Measurements from ENCODE around the gene SYT4.

Gene SYT4

DNA sequence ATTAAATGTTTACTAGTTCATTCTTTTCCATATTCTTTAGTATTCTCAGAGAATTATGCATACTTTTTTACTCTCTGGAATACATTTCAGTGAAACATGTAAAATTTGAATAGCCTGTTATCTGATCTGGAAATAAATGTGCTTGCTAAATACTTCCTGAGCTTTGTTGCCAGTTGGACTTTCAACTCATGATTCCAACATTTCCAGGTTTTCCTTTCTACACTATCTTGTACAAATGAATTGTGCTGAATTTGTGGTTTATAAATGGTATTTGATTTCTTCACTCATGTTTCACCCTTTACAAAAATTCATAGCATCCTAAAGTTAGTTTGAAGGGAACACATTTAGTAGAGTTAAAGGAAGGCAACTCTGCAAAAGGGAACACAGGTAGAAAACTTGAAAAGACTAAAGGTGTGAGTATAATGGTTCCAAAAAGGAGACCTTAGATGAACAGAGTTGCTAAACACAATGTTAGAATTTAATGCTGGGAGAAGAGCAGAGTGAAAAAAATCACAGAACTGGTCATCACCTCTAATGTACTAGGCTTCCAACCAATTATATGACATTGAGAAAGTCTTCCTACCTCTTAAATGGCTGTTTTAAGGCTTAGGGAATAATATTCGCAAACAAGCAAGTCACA is 28.6 kb downstream of the SYT4 start:
- no peak overlapping the region for H3K18ac ChIP-seq (ENCODE audit: low read length)
- no peaks in the 10 kb centered on the region for H3K79me1 ChIP-seq (ENCODE audit: low read length)
- no peak for DNase-seq
- H4K91ac ChIP-seq (ENCODE audit: low read depth, low read length) = no peak overlapping the region
- no peak overlapping the region for H3K4ac ChIP-seq (ENCODE audit: low read depth, low read length)
- no peak overlapping the region for H3K4me3 ChIP-seq (ENCODE audit: low read depth, low read length)
- H2BK5ac ChIP-seq (ENCODE audit: low read depth, low read length, poor library complexity) = no peak overlapping the region
- H2AK5ac ChIP-seq (ENCODE audit: low read length) = no peak overlapping the region
- H2AFZ ChIP-seq (ENCODE audit: insufficient read depth, low read length, poor library complexity) = no peak overlapping the region
- no peaks in the 10 kb centered on the region for H3K27me3 ChIP-seq (ENCODE audit: insufficient read depth, low read length)
- no peak overlapping the region for H3K9ac ChIP-seq (ENCODE audit: low read length)
- H3K4me1 ChIP-seq (ENCODE audit: control insufficient read depth in 1 of 2, insufficient read depth in 2 of 2, low read length in 2 of 2) = no peaks in the 10 kb centered on the region
- no peak overlapping the region for H4K8ac ChIP-seq (ENCODE audit: low read depth, low read length)
- H4K12ac ChIP-seq (ENCODE audit: low read depth, low read length) = no peak overlapping the region
- H3K9me3 ChIP-seq (ENCODE audit: insufficient read depth, low read depth, low read length) = no peaks in the 10 kb centered on the region
- no peak overlapping the region for H3K4me2 ChIP-seq (ENCODE audit: low read length)
- H3K27ac ChIP-seq (ENCODE audit: low read depth, low read length) = no peak overlapping the region
- no peak overlapping the region for H3K14ac ChIP-seq (ENCODE audit: low read length)
- H3K79me2 ChIP-seq (ENCODE audit: control insufficient read depth, insufficient read depth, low read length, poor library complexity) = no peaks in the 10 kb centered on the region
- no peak overlapping the region for H2BK12ac ChIP-seq (ENCODE audit: low read length)
- no peak overlapping the region for H2BK120ac ChIP-seq (ENCODE audit: insufficient read depth, low read length, poor library complexity)
- WGBS (ENCODE audit: extremely low coverage, insufficient coverage, insufficient read length) = no CpG with 5 or more reads among the region's 1 CpG
- no peak overlapping the region for H3K23ac ChIP-seq (ENCODE audit: low read length)
- H3K36me3 ChIP-seq (ENCODE audit: control insufficient read depth in 1 of 2, insufficient read depth in 2 of 2, low read length in 2 of 2) = no peaks in the 10 kb centered on the region

DNA sequence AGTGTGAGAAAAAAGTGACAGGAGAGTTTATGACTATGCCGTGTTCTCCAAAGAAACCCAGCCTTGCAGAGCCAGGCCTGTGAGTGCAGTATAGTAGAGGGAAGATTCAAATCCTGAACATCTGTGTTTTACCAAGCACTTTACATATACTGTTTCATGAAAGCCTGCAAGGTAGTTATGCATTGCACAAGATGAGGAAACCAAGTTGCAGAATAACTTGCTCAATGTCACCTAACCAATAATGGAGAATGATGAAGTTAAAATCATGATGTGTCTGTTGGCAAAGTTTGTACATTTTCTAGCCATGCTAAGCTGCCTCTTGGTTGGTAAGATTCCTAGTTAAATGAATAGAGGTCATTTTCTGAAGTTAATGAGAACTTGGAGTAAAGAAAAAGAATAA is 29.3 kb downstream of the SYT4 start:
- no peaks in the 10 kb centered on the region for H3K79me2 ChIP-seq (ENCODE audit: control insufficient read depth, insufficient read depth, low read length, poor library complexity)
- no peak overlapping the region for H2AK5ac ChIP-seq (ENCODE audit: low read length)
- H2BK5ac ChIP-seq (ENCODE audit: low read depth, low read length, poor library complexity) = no peak overlapping the region
- no peak for DNase-seq
- H3K9me3 ChIP-seq (ENCODE audit: insufficient read depth, low read depth, low read length) = no peaks in the 10 kb centered on the region
- H3K27me3 ChIP-seq (ENCODE audit: insufficient read depth, low read length) = no peaks in the 10 kb centered on the region
- no peak overlapping the region for H3K27ac ChIP-seq (ENCODE audit: low read depth, low read length)
- H3K4me2 ChIP-seq (ENCODE audit: low read length) = no peak overlapping the region
- H3K79me1 ChIP-seq (ENCODE audit: low read length) = no peaks in the 10 kb centered on the region
- H3K4ac ChIP-seq (ENCODE audit: low read depth, low read length) = no peak overlapping the region
- H4K8ac ChIP-seq (ENCODE audit: low read depth, low read length) = no peak overlapping the region
- WGBS (ENCODE audit: extremely low coverage, insufficient coverage, insufficient read length) = no CpG with 5 or more reads among the region's 1 CpG
- H3K18ac ChIP-seq (ENCODE audit: low read length) = no peak overlapping the region
- H2BK12ac ChIP-seq (ENCODE audit: low read length) = no peak overlapping the region
- no peak overlapping the region for H3K4me3 ChIP-seq (ENCODE audit: low read depth, low read length)
- H4K91ac ChIP-seq (ENCODE audit: low read depth, low read length) = no peak overlapping the region
- no peak overlapping the region for H2BK120ac ChIP-seq (ENCODE audit: insufficient read depth, low read length, poor library complexity)
- no peak overlapping the region for H3K23ac ChIP-seq (ENCODE audit: low read length)
- H3K36me3 ChIP-seq (ENCODE audit: control insufficient read depth in 1 of 2, insufficient read depth in 2 of 2, low read length in 2 of 2) = no peaks in the 10 kb centered on the region
- H4K12ac ChIP-seq (ENCODE audit: low read depth, low read length) = no peak overlapping the region
- no peak overlapping the region for H3K14ac ChIP-seq (ENCODE audit: low read length)
- no peaks in the 10 kb centered on the region for H3K4me1 ChIP-seq (ENCODE audit: control insufficient read depth in 1 of 2, insufficient read depth in 2 of 2, low read length in 2 of 2)
- H3K9ac ChIP-seq (ENCODE audit: low read length) = no peak overlapping the region
- no peak overlapping the region for H2AFZ ChIP-seq (ENCODE audit: insufficient read depth, low read length, poor library complexity)

DNA sequence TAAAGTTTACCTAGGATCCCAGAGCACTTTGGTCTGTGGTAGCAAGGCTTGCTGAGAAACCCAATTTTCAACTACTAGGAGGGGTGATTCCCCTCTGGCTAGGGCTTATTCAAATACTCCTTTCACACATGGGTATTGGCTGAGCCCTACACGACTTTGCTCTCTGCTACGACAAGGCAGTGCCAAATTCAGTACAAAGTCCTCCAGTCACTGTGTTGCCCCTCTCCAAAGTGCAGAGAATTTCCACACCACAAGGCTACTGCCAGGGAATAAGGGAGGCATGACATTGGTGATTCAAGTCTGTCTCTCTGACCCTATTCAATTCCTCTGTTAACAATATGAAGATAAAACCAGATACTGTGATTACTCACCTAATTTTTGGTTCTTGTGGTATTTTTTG is 38.9 kb downstream of the SYT4 start:
- no peak for DNase-seq
- Histone ChIP-seq H3K36me3 (ENCODE audit: control insufficient read depth in 1 of 2, insufficient read depth in 2 of 2, low read length in 2 of 2) (no peaks in the 10 kb centered on the region), H3K27me3 (ENCODE audit: insufficient read depth, low read length) (no peaks in the 10 kb centered on the region), H3K18ac (ENCODE audit: low read length) (no peak overlapping the region), H4K8ac (ENCODE audit: low read depth, low read length) (no peak overlapping the region), H3K23ac (ENCODE audit: low read length) (no peak overlapping the region), H4K91ac (ENCODE audit: low read depth, low read length) (no peak overlapping the region), H2AFZ (ENCODE audit: insufficient read depth, low read length, poor library complexity) (no peak overlapping the region), H3K4me3 (ENCODE audit: low read depth, low read length) (no peak overlapping the region), H3K9ac (ENCODE audit: low read length) (no peak overlapping the region), H3K27ac (ENCODE audit: low read depth, low read length) (no peak overlapping the region), H2BK5ac (ENCODE audit: low read depth, low read length, poor library complexity) (no peak overlapping the region), H3K4me2 (ENCODE audit: low read length) (no peak overlapping the region), H3K14ac (ENCODE audit: low read length) (no peak overlapping the region), H3K4me1 (ENCODE audit: control insufficient read depth in 1 of 2, insufficient read depth in 2 of 2, low read length in 2 of 2) (peaks cover 5% of the 10 kb centered on the region in 2 experiments), H2BK120ac (ENCODE audit: insufficient read depth, low read length, poor library complexity) (no peak overlapping the region), H3K79me2 (ENCODE audit: control insufficient read depth, insufficient read depth, low read length, poor library complexity) (no peaks in the 10 kb centered on the region), H2BK12ac (ENCODE audit: low read length) (no peak overlapping the region), H3K79me1 (ENCODE audit: low read length) (no peaks in the 10 kb centered on the region), H2AK5ac (ENCODE audit: low read length) (no peak overlapping the region), H4K12ac (ENCODE audit: low read depth, low read length) (no peak overlapping the region), H3K4ac (ENCODE audit: low read depth, low read length) (no peak overlapping the region), H3K9me3 (ENCODE audit: insufficient read depth, low read depth, low read length) (no peaks in the 10 kb centered on the region)
- no CpG with 5 or more reads among the region's 2 CpGs for WGBS (ENCODE audit: extremely low coverage, insufficient coverage, insufficient read length)

- DNase-seq = peak; percentile 67 to 97
- no peaks in the 10 kb centered on the region for H3K9me3 ChIP-seq (ENCODE audit: insufficient read depth, low read depth, low read length)
- peaks cover 5% of the 10 kb centered on the region in 2 experiments for H3K4me1 ChIP-seq (ENCODE audit: control insufficient read depth in 1 of 2, insufficient read depth in 2 of 2, low read length in 2 of 2)
- no peak overlapping the region for H2BK5ac ChIP-seq (ENCODE audit: low read depth, low read length, poor library complexity)
- no peak overlapping the region for H3K9ac ChIP-seq (ENCODE audit: low read length)
- H3K36me3 ChIP-seq (ENCODE audit: control insufficient read depth in 1 of 2, insufficient read depth in 2 of 2, low read length in 2 of 2) = no peaks in the 10 kb centered on the region
- no peaks in the 10 kb centered on the region for H3K79me1 ChIP-seq (ENCODE audit: low read length)
- WGBS (ENCODE audit: extremely low coverage, insufficient coverage, insufficient read length) = no CpG with 5 or more reads among the region's 2 CpGs
- H2AK5ac ChIP-seq (ENCODE audit: low read length) = no peak overlapping the region
- H3K4ac ChIP-seq (ENCODE audit: low read depth, low read length) = no peak overlapping the region
- H4K8ac ChIP-seq (ENCODE audit: low read depth, low read length) = no peak overlapping the region
- no peak overlapping the region for H2BK120ac ChIP-seq (ENCODE audit: insufficient read depth, low read length, poor library complexity)
- no peak overlapping the region for H3K4me2 ChIP-seq (ENCODE audit: low read length)
- no peak overlapping the region for H3K27ac ChIP-seq (ENCODE audit: low read depth, low read length)
- H3K23ac ChIP-seq (ENCODE audit: low read length) = no peak overlapping the region
- H2AFZ ChIP-seq (ENCODE audit: insufficient read depth, low read length, poor library complexity) = no peak overlapping the region
- H3K4me3 ChIP-seq (ENCODE audit: low read depth, low read length) = no peak overlapping the region
- H4K12ac ChIP-seq (ENCODE audit: low read depth, low read length) = no peak overlapping the region
- no peak overlapping the region for H3K18ac ChIP-seq (ENCODE audit: low read length)
- H2BK12ac ChIP-seq (ENCODE audit: low read length) = no peak overlapping the region
- H3K79me2 ChIP-seq (ENCODE audit: control insufficient read depth, insufficient read depth, low read length, poor library complexity) = no peaks in the 10 kb centered on the region
- H4K91ac ChIP-seq (ENCODE audit: low read depth, low read length) = no peak overlapping the region
- H3K14ac ChIP-seq (ENCODE audit: low read length) = no peak overlapping the region
- H3K27me3 ChIP-seq (ENCODE audit: insufficient read depth, low read length) = no peaks in the 10 kb centered on the region
These were observed 40.4 kb downstream of the SYT4 start for GRCh38 chr18:43236921-43237320.

Measured in trophoblast cell (in vitro differentiated cells and primary cell).